ENCODE results near the gene DDX25.

The DDX25 gene

DNA sequence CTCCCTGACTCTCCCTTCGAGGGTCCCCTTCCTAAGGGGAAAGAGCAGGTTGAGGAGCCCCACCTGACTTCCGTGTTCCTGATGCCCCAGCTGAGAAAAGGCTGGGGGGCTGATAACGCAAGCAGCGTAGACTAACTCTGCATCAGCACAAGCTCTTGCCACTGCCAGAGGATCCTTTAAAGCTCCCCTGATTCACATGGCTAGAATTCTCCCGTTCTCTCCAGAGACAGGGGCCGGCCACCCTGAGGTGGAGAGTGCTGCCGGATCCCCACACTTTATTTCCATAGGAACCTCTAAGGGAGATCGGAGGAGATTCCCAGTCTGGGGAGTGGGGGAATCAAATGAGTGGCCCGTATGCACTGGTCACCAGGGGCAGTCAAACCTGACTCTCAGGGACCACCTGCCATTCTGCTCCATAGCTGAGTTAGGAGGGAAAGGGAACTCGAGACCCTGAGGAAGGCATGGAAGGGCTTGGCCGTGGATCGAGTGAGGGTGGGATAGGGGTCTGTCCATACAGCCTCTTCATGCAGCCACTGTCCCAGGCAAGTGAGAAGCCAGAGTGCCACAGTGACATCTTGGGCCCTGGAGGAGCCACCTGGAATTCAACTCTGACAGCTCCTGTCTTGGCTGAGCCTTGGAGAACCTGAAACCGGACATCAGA is 40.2 kb downstream of the DDX25 start:
- no peak for TF ChIP-seq CTCF (IDR thresholded peaks at IDR 0.05; ENCODE audit: extremely low read depth, missing control alignments)
- no peak for DNase-seq (ENCODE audit: low spot score)

DNA sequence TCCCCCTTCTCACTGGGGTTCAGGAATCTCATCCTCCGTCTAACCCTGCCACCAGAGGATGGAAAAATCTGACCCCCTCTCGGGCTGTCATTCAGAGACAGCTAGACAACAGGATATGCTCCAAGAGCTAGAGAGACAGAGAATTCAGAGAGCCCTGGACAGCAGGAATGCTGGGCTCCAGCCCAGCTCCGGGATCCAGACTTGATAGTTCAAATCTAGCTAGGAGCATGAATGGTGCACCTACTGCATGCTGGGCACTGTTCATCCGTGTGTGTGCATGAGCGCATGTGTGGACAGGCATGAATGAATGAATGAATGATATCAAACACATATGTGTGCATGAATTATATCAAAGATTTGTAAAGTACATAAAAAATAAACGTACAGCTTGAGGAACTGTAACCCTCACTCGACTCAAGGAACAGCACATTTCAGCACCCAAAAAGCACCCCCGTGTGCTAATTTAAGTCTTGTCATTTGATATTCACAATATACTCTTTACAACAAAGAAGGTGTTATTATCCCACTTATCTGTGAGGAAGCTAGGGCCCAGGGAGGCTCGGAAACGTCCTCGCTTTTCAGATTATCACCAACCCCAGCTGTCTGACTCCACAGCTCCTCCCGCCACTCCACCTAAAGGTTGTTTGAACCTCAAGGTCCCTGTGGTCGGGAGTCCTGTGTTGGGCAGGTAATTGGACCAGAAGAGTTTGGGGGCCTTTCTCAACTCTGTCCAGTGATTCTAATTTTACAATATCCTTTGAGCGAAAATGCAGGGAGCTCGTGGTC is 40.9 kb downstream of the DDX25 start:
- no peak for DNase-seq (ENCODE audit: low spot score)
- TF ChIP-seq CTCF (IDR thresholded peaks at IDR 0.05; ENCODE audit: extremely low read depth, missing control alignments): no peak

DNA sequence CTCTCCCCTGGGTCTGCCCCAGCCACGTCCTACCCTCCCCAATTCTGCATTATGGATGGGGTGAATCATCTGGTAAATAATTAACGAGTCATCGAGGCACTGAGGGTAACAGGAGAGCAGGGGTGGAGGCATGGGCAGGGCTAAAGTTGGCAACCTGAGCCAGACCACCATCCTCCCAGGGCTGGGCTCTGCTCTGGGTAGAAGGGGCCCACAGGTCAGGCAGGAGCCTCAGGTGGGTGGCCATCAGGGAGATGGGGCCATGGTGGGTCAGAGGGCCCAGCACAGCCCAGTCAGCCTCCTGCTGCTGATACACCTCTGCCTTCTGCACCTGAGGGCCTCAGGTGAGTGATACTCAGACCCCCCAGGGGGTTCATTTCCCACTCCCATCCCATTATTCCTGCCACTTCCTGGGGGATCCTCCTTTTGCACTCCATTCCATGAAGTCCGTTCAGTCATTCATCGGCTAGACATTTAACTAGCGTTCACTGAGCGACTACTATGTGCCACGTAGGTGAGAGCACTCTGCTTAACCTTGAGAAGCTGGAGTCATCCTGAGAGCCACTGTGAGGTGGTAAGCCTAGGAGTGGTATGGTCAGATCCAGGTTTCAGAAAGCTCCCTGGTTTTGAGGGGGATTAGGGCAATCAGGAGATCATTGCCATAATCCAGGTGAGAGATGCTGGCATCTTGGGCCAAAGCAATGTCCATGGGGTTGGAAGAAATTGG is 41.7 kb downstream of the DDX25 start, which contains the start of gene VSIG10L2:
Gene VSIG10L2 (plus strand): TSS at position 248 of the 724 bp plus-strand sequence. CDS start 12 bp downstream, at position 260.
- no peak for DNase-seq (ENCODE audit: low spot score)
- no peak for TF ChIP-seq CTCF (IDR thresholded peaks at IDR 0.05; ENCODE audit: extremely low read depth, missing control alignments)

DNA sequence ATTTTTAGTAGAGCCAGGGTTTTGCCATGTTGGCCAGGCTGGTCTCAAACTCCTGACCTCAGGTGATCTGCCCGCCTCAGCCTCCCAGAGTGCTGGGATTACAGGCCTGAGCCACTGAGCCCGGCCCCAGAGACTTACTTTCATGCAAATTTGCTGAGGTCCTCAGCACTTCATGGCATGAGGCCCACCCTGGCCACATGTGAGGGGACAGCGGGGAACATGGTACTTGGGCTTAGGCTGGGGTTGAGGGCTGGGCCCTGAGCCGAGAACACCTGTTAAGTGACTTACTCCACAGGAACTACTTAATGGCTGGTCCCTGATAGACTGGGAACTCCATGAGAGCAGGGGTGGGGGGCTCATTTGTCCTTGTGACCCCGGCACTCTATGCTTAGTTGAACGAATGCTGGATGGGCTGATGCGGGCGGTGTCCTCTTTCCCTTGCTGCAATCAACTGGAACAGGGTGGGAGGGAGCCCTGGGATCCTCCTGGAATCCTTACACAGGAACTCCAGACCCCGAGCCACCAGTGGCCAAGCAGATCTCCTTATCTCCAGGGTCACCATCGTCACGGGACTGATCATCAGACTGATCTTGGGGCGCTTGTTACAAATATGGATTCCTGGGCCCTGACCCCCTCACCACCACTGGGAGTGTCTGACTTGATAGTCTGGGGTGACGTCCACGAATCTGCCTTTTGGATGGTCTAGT is 42.6 kb downstream of the DDX25 start:
- TF ChIP-seq CTCF (IDR thresholded peaks at IDR 0.05; ENCODE audit: extremely low read depth, missing control alignments): no peak
- no peak for DNase-seq (ENCODE audit: low spot score)

DNA sequence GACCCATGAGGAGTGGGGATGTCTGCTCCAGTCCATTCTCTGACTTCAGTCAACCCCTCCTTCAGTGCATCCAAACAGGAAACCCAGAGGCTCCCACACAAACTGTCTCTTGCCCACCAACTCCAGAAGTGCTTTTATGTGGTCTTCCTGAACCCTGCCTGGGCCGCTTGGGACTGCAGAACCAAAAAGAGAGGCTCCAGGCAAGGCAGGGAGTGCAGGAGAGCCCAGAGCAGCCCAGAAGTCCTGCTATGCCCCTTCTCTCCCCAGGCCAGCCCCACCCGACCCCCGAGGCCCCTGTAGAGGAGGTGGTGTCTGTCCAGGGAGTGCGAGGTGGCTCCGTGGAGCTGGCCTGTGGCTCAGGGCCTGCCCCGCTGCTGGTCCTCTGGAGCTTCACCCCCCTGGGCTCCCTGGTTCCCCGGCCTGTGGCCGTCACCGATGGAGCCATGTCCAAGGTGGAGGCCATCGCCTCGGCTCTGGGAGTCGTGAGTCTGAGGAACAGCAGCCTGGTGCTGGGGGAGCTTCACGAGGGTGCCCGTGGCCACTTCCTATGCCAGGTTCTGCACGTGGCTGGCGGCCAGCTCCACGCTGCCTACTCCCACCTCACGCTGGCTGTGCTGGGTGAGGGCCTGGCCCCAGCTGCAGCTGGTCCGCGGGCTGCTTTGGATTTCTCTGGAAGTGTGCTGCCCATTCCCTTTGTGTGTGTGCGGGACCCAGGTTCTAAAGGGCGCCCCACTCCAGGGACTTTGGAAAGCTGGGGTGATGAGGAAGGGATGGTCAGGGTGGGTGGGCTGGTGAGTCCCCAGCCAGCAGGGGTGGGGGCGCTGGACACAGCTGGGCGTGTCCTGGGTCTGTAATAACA is 43.3 kb downstream of the DDX25 start:
- no peak for DNase-seq (ENCODE audit: low spot score)
- no peak for TF ChIP-seq CTCF (IDR thresholded peaks at IDR 0.05; ENCODE audit: extremely low read depth, missing control alignments)

DNA sequence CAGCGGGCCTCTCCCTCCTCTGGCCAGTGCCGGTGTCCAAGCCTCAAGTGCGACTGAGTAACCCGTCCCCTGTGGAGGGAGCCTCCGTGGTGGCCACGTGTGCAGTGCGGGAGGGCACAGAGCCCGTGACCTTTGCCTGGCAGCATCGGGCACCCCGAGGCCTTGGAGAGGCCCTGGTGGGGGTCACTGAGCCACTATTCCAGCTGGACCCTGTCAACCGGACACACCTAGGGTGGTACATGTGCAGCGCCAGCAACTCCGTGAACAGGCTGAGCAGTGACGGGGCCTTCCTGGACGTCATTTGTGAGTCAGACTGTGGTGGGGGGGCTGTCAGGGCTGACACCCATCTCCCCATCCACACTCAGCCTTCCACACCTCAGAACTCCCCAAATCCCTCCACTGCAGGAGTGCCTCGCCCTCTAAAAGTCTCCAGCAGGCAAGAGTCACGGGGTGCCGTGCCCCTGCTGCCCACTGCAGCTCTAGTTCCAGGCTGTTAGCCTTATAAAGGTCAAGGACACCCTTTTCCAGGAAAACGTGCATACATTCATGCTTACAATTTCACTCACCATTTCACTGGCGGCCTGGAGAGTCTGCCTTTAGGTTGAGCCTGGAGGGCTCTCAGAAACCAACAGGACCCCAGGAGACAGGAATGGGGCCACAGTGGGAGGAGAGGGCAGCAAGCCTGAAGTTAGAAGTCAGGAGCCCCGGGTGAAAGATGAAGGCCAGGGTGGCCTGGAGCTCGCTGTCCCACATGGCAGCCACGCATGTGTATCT is 44.2 kb downstream of the DDX25 start:
- no peak for DNase-seq (ENCODE audit: low spot score)
- no peak for TF ChIP-seq CTCF (IDR thresholded peaks at IDR 0.05; ENCODE audit: extremely low read depth, missing control alignments)
